ENCODE data around the gene OTP. TPM values are rescaled to one million over a fixed set of nuclear protein-coding genes. Genes with fewer than 3 reads are reported as not detected.

OTP gene
- total RNA-seq, 2 donors from 2014 or later = not detected

Other genes with a start within 250 kb of the OTP start
- 10 to 100 TPM; 10.2 to 28.9 TPM for gene WDR41, start 146.4 kb downstream of the OTP start, total RNA-seq
- gene TBCA, start 137.6 kb upstream of the OTP start, total RNA-seq = 100 to 1,000 TPM; 141 to 174 TPM

Data from activated naive CD4-positive, alpha-beta T cell treated with anti-CD3 and anti-CD28 coated beads, Interleukin-2, amount 50 U/mL, for 72 hours (primary cell).